ENCODE data around the gene CA4. TPM values are rescaled to one million over a fixed set of nuclear protein-coding genes. Genes with fewer than 3 reads are reported as not detected.
"Not testable (repeated sequence)": the region's sequence is repeated elsewhere in the genome, so short reads cannot be mapped to it uniquely, and the experiment has no call there.

Gene CA4
- total RNA-seq, 1 donor from 2014 or later = 12.9 TPM

- peaks cover 2% of the 10 kb centered on the region for H3K4me1 ChIP-seq
- no peaks in the 10 kb centered on the region for H3K36me3 ChIP-seq
- H3K27ac ChIP-seq (replicated peaks) = no peak overlapping the region
- H3K9me3 ChIP-seq (replicated peaks) = no peaks in the 10 kb centered on the region
- H3K4me3 ChIP-seq = no peak overlapping the region
- no peak for TF ChIP-seq CTCF (IDR thresholded peaks at IDR 0.05; ENCODE audit: borderline replicate concordance)
- no peaks in the 10 kb centered on the region for H3K27me3 ChIP-seq (ENCODE audit: low read depth)
- DNase-seq = no peak
- intact Hi-C loops (cut with micrococcal nuclease) = no loop called here
Observed at GRCh38 chr17:60107526-60108257, 42.1 kb upstream of the CA4 start.

- DNase-seq; intact Hi-C loops (cut with micrococcal nuclease): not testable (repeated sequence)
Observed at GRCh38 chr17:60108309-60108708, 41.5 kb upstream of the CA4 start.

GRCh38 chr17:60108712-60109111, 41.1 kb upstream of the CA4 start:
- Histone ChIP-seq H3K4me1 (no peaks in the 10 kb centered on the region), H3K9me3 (replicated peaks) (no peaks in the 10 kb centered on the region), H3K4me3 (no peak overlapping the region), H3K36me3 (no peaks in the 10 kb centered on the region), H3K27me3 (ENCODE audit: low read depth) (no peaks in the 10 kb centered on the region), H3K27ac (replicated peaks) (no peak overlapping the region)
- TF ChIP-seq CTCF (IDR thresholded peaks at IDR 0.05; ENCODE audit: borderline replicate concordance) = no peak
- no peak for DNase-seq
- intact Hi-C loops (cut with micrococcal nuclease) = no loop called here

More at GRCh38 chr17:60108309-60108708, 41.5 kb upstream of the CA4 start:
- H3K9me3 ChIP-seq (replicated peaks); H3K27ac ChIP-seq (replicated peaks); H3K36me3 ChIP-seq; H3K4me1 ChIP-seq; H3K27me3 ChIP-seq (ENCODE audit: low read depth); H3K4me3 ChIP-seq: not testable (repeated sequence)

GRCh38 chr17:60109161-60109560, 40.6 kb upstream of the CA4 start:
- Histone ChIP-seq H3K27ac (replicated peaks) (no peak overlapping the region), H3K9me3 (replicated peaks) (no peaks in the 10 kb centered on the region), H3K36me3 (no peaks in the 10 kb centered on the region), H3K4me3 (no peak overlapping the region), H3K4me1 (no peaks in the 10 kb centered on the region), H3K27me3 (ENCODE audit: low read depth) (no peaks in the 10 kb centered on the region)
- DNase-seq = no peak
- intact Hi-C loops (cut with micrococcal nuclease) = no loop called here
- TF ChIP-seq CTCF (IDR thresholded peaks at IDR 0.05; ENCODE audit: borderline replicate concordance) = no peak

GRCh38 chr17:60110586-60110985, 39.2 kb upstream of the CA4 start:
- Histone ChIP-seq H3K4me1 (no peaks in the 10 kb centered on the region), H3K36me3 (no peaks in the 10 kb centered on the region), H3K27me3 (ENCODE audit: low read depth) (no peaks in the 10 kb centered on the region), H3K27ac (replicated peaks) (no peak overlapping the region), H3K9me3 (replicated peaks) (no peaks in the 10 kb centered on the region), H3K4me3 (no peak overlapping the region)
- intact Hi-C loops (cut with micrococcal nuclease) = no loop called here
- no peak for TF ChIP-seq CTCF (IDR thresholded peaks at IDR 0.05; ENCODE audit: borderline replicate concordance)
- no peak for DNase-seq

GRCh38 chr17:60111661-60112060, 38.1 kb upstream of the CA4 start:
- DNase-seq; H3K4me3 ChIP-seq; intact Hi-C loops (cut with micrococcal nuclease); H3K4me1 ChIP-seq; H3K27me3 ChIP-seq (ENCODE audit: low read depth); H3K27ac ChIP-seq (replicated peaks); H3K36me3 ChIP-seq; H3K9me3 ChIP-seq (replicated peaks): not testable (repeated sequence)

GRCh38 chr17:60115364-60115763, 34.4 kb upstream of the CA4 start:
- H3K27me3 ChIP-seq (ENCODE audit: low read depth); DNase-seq; H3K9me3 ChIP-seq (replicated peaks); intact Hi-C loops (cut with micrococcal nuclease); H3K27ac ChIP-seq (replicated peaks); H3K4me1 ChIP-seq; H3K36me3 ChIP-seq; H3K4me3 ChIP-seq: not testable (repeated sequence)

GRCh38 chr17:60116196-60116595, 33.6 kb upstream of the CA4 start:
- intact Hi-C loops (cut with micrococcal nuclease); DNase-seq; H3K4me1 ChIP-seq: not testable (repeated sequence)

GRCh38 chr17:60119162-60119561, 30.6 kb upstream of the CA4 start:
- H3K4me3 ChIP-seq; H3K36me3 ChIP-seq; H3K9me3 ChIP-seq (replicated peaks); H3K4me1 ChIP-seq; H3K27me3 ChIP-seq (ENCODE audit: low read depth); DNase-seq; H3K27ac ChIP-seq (replicated peaks); intact Hi-C loops (cut with micrococcal nuclease): not testable (repeated sequence)

More at GRCh38 chr17:60116196-60116595, 33.6 kb upstream of the CA4 start:
- H3K36me3 ChIP-seq; H3K27me3 ChIP-seq (ENCODE audit: low read depth); H3K27ac ChIP-seq (replicated peaks); H3K9me3 ChIP-seq (replicated peaks); H3K4me3 ChIP-seq: not testable (repeated sequence)
